Omental fat pad (tissue), 4 donors: ENCODE results near the gene AHRR. TPM values are rescaled to one million over a fixed set of nuclear protein-coding genes. Genes with fewer than 3 reads are reported as not detected.
"Not testable (repeated sequence)": the region's sequence is repeated elsewhere in the genome, so short reads cannot be mapped to it uniquely, and the experiment has no call there.

ENCODE experiments used
- ATAC-seq: fragments of 150-250 bp; one replicate; pipeline ENCODE4 v1.9.1; 2016; ENCODE audit warnings: mild to moderate bottlenecking, moderate library complexity; ENCODE audit not compliant: low FRiP score
- DNase-seq: peaks from one replicate; pipeline ENCODE4 v3.0.0-alpha.2; 2019; ENCODE audit warnings: low spot score
- total RNA-seq, 4 donors: library from RNA; depleted of rRNA; stranded (reverse); fragments of >200 nt; gene quantifications; one replicate each; pipeline ENCODE4 v1.1.0, GENCODE V29; 2016
- TF ChIP-seq, protein P1 (sequence below), 3 donors: fragments of 450-650 bp; IDR thresholded peaks; one replicate each; pipeline ENCODE4 v1.5.1; 2016 to 2017; ENCODE audit warnings: antibody characterized with exemption in 3 of 3, mild to moderate bottlenecking in 3 of 3, moderate library complexity in 2 of 3

AHRR gene
- total RNA-seq, 4 donors from 2014 or later, result 0.25 to 2.2 (median 1.6) TPM

DNA sequence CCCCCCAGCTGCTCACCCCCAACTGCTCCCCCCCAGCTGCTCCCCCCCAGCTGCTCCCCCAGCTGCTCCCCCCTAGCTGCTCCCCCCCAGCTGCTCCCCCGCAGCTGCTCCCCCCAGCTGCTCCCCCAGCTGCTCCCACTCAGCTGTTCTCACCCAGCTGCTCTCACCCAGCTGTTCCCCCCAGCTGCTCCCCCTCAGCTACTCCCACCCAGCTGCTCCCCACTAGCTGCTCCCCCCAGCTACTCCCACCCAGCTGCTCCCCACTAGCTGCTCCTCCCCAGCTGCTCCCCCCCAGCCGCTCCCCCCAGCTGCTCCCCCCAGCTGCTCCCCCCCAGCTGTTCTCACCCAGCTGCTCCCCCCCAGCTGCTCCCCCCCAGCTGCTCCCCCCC, 22.8 kb upstream of the AHRR start:
- no peak for DNase-seq
- ATAC-seq, result no peak

DNA sequence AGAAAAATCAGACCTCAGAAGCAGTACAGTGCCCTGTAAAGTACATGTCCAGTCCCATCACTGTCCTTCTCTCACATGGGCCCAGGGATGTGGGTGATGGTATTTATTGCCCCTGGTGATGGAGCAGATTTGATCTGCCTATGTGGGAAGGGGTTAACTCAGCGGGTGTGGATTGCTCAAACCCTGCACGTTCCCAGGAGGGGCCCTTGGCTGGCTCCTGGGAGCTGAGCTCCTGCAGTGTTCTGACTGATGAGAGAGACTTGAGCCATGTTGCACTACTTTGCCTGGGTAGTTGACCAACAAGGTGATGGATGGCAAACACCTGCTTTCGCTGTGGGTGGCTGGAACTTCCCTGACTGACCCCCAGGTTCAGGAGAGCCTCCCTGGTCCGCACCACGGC, 21.6 kb upstream of the AHRR start:
- not testable (repeated sequence) for ATAC-seq, DNase-seq

More for the DNA sequence above, 22.8 kb upstream of the AHRR start:
- TF ChIP-seq, protein P1, sequence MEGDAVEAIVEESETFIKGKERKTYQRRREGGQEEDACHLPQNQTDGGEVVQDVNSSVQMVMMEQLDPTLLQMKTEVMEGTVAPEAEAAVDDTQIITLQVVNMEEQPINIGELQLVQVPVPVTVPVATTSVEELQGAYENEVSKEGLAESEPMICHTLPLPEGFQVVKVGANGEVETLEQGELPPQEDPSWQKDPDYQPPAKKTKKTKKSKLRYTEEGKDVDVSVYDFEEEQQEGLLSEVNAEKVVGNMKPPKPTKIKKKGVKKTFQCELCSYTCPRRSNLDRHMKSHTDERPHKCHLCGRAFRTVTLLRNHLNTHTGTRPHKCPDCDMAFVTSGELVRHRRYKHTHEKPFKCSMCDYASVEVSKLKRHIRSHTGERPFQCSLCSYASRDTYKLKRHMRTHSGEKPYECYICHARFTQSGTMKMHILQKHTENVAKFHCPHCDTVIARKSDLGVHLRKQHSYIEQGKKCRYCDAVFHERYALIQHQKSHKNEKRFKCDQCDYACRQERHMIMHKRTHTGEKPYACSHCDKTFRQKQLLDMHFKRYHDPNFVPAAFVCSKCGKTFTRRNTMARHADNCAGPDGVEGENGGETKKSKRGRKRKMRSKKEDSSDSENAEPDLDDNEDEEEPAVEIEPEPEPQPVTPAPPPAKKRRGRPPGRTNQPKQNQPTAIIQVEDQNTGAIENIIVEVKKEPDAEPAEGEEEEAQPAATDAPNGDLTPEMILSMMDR (IDR thresholded peaks at IDR 0.05), result no peak

DNA sequence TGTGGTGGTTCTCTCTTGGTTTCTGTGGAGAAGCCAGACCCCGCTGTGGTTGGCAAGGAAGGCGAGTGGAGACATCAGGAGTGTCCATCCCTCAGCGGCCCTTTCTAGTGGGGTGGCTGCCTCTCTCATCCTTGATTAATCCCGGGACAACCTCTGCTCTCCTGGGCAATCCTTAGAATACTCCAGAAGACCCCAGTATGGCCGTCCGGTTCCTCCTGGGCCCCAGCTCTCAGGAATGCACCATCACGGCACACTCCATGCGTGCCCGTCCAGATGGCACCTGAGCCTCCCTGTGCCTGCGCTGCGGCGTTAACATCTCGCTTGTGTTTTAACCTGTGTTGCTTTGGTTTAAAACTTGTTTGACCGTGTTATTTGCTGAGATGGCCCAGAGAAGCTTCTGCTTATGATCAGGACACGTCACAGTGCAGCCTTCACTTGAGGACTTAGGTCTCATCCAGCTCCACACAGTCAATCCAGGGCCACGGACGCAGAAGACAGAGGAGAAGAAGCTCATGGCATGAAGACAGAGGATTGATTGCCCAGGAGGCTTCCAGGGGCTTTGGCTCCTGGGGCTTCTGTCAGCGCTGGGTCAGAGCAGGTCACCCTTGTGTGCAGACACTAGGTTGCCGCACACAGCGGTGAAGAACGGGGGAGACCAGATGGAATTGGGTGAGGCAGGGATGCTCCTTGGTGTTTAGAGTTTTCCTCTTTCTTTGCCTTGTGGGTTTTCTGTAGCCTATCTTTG, 20.7 kb upstream of the AHRR start:
- not testable (repeated sequence) for DNase-seq, ATAC-seq

DNA sequence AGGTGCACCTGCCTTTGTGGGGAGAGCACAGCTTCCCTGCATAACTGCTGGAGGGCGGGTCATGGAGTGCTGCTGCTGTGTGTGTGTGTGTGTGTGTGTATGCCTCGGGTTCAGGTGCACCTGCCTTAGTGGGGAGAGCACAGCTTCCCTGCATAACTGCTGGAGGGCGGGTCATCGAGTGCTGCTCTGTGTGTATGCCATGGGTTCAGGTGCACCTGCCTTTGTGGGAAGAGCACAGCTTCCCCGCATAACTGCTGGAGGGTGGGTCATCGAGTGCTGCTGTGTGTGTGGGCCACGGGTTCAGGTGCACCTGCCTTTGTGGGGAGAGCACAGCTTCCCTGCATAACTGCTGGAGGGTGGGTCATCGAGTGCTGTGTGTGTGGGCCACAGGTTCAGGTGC, 19.1 kb upstream of the AHRR start:
- DNase-seq, ATAC-seq: not testable (repeated sequence)

DNA sequence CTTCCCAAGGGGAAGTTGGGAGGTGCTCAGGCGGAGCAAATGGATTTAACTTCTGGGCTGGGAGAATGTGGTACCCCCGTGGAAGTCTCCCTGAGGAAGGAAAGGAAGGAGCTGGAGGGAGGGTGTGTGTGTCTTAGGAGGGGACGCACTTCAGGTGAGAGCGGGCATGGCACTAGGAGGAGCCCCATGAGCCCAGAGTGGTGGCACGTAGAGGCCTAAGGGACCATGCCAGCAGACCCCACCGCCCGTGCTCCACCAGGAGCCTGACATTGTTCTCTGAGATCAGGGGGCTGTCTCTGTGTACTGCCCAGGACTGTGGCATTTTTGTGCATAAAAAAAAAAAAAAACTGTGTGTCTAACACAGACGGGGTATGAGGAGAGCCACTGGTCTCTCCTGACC, 18.5 kb upstream of the AHRR start:
- TF ChIP-seq, protein P1 (IDR thresholded peaks at IDR 0.05), result no peak
- ATAC-seq, result no peak
- no peak for DNase-seq

DNA sequence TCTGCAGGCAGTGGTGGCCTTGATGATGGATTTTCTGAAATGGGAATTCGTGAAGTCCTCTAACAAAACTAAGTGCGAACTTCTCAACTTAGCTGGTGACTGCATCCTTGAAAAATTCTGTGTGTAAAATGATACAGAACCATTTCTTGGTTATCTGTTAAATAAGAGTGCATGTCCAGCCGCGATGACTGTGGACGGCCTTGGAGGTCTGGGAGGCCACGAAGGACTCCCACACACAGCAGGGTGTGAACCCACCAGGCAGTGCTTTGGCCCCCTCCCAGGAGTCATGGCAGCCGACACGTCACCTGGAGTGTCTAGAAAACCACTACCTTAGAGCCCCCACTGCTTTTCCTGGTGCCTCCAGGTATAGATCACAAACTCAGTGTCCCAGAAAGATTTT, 17.8 kb upstream of the AHRR start:
- not testable (repeated sequence) for DNase-seq

DNA sequence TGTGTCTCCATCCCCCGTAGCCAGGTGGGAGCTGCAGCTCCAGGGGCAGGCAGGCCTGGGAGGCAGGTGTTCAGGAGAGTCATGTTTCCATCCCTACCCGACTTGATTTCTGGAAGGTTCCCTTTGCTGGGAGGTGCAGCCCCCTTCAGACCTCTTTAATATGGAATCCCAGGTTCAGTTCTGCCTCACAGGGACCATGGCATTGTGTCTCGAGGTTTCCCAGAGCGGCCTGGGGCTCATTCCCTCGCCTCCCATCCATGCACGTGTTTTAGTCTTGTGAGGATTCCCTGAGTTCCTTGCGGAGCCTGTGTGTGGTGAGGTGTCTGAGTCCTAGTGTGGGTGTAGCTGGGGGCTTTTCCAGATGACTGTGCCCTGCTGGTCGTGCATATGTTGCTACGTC, 16.5 kb upstream of the AHRR start:
- TF ChIP-seq, protein P1 (IDR thresholded peaks at IDR 0.05), result no peak
- DNase-seq (no peak), ATAC-seq (no peak)

More for the DNA sequence above, 17.8 kb upstream of the AHRR start:
- not testable (repeated sequence) for ATAC-seq

DNA sequence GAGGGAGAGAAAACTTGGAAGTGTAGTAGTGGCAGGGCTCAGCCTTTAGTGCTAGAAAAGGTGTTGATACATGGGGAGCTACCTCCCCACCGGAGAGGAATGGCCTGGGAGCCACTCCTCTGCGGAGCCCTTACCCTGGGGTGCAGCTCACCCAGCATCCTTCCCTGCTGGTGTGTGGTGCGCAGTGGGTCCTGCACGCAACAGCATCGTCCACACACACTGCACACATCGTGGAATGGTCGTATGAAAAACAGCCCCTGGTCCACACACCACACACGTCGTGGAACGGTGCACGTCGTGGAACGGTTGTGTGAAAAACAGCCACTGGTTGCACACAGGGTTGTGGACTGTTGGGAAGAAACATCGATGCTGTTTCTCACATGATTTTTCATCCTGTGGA, 16.1 kb upstream of the AHRR start:
- DNase-seq (no peak), ATAC-seq (no peak)
- TF ChIP-seq, protein P1 (IDR thresholded peaks at IDR 0.05), result no peak

DNA sequence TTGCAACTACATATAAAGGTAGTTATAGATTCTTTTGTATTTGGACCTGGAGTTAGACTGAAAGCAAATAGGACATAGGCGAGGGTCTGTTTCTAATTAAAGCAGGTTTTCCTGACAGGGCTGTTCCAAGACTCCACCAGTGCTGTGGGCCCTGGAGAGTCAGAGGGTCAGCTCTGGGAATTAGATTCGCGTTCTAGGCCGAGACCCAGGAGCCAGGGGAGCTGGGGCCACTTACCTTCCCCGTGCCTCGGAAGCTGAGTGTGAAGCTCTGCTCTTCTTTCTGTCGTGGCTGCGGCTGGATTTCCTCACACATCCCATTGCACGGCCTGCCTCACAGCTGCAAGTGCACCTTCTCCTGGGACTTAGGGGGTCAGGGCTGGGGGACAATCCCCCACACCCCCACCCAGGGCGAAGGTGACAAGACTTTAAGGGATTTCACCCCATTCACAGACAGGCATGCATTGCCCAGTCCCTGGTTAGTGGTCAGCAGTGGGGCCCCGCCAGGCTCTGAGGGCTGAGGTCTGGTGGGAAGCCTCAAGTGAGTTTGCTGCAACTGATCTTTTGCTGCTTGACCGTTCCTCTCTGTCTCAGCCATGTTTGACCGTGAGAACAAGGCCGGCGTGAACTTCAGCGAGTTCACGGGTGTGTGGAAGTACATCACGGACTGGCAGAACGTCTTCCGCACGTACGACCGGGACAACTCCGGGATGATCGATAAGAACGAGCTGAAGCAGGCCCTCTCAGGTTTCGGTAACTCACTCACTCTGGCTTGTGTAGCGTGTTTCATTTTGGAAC, 15.3 kb upstream of the AHRR start:
- DNase-seq, result no peak

More for the DNA sequence above, 15.3 kb upstream of the AHRR start:
- ATAC-seq, result no peak
- TF ChIP-seq, protein P1 (IDR thresholded peaks at IDR 0.05), result no peak
